Activated T-helper 9 cell treated with anti-CD3 and anti-CD28 coated beads, Interleukin-2, amount 50 U/mL, for 16 hours (primary cell): Measurements from ENCODE around the gene MS4A13.
"Not testable (repeated sequence)": the region's sequence is repeated elsewhere in the genome, so short reads cannot be mapped to it uniquely, and the experiment has no call there.

Source experiments
- DNase-seq: peaks from one replicate; pipeline ENCODE4 v3.0.0-alpha.2; 2020; ENCODE audit warnings: low read depth

The MS4A13 gene

GRCh38 chr11:60530454-60531100, 15.4 kb downstream of the MS4A13 start:
- no peak for DNase-seq

GRCh38 chr11:60532383-60532782, 17.2 kb downstream of the MS4A13 start:
- DNase-seq = not testable (repeated sequence)

- not testable (repeated sequence) for DNase-seq
Observed at GRCh38 chr11:60538627-60539026, 23.4 kb downstream of the MS4A13 start.

GRCh38 chr11:60544077-60544476, 28.9 kb downstream of the MS4A13 start:
- no peak for DNase-seq

GRCh38 chr11:60561254-60561653, 46.1 kb downstream of the MS4A13 start:
- no peak for DNase-seq

- no peak for DNase-seq
Observed at GRCh38 chr11:60563553-60564235, 48.5 kb downstream of the MS4A13 start.

GRCh38 chr11:60566776-60567175, 51.6 kb downstream of the MS4A13 start:
- DNase-seq = no peak

GRCh38 chr11:60570970-60571369, 55.8 kb downstream of the MS4A13 start:
- DNase-seq = no peak

GRCh38 chr11:60589611-60590010, 74.4 kb downstream of the MS4A13 start:
- DNase-seq = no peak
